ENCODE data around the gene AMZ1.
"Not testable (repeated sequence)": the region's sequence is repeated elsewhere in the genome, so short reads cannot be mapped to it uniquely, and the experiment has no call there.

The AMZ1 gene

DNA sequence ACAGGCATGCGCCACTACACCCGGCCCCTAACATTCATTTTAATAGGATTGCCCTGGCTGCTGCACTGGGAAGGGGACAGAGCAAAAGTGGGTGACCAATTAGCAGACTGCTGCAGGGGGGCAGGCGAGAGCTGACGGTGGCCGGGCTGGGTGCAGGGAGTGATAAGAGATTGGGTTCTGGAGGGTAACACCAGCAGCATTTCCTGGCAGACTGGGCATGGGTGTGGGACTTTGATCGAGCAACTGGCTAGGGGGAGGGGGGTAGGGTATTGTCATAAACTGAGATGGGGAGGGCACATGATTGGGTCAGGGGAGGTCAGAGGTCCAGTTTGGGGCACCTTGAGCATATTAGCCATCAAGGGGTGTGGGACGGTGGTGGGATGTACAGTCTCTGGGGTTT is 20.2 kb upstream of the AMZ1 start:
- DNase-seq (ENCODE audit: low read depth) = no peak

DNA sequence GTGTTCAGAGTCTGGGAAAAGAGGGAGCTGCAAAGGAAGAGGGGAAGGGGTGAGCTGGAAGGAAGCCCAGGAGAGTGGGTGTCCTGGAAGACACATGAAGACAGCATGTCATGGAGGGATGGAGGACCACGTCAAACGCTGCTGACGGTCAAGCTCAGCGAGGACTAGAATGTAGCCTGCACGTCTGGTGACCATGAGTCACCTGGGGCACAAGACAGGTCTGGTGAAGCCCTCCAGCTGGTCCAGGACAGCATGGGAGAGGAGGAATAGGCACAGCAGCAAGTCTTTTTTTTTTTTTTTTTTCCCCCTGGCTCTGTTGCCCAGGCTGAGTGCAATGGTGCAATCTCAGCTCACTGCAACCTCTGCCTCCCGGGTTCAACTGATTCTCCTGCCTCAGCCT is 19.6 kb upstream of the AMZ1 start:
- DNase-seq (ENCODE audit: low read depth) = no peak

DNA sequence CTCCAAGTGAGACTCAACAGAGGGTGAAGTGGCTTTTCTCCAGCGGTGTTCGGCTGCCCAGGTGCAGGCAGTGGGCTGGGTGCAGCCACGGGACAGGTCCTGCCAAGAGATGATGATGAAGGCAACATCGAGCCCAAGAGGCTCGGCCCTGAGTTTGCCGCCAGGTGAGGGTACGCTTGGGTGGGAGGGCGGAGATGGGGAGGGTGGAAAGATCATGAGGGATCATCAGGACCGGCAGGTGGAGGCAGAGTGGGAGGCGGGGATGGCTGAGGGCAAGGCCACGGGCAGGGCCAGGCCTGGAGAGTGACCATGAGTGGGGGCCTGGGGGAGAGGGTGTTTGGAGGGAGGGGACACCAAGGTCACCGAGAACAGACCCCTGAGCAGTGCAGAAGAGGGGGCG is 17.8 kb upstream of the AMZ1 start:
- DNase-seq (ENCODE audit: low read depth) = no peak

DNA sequence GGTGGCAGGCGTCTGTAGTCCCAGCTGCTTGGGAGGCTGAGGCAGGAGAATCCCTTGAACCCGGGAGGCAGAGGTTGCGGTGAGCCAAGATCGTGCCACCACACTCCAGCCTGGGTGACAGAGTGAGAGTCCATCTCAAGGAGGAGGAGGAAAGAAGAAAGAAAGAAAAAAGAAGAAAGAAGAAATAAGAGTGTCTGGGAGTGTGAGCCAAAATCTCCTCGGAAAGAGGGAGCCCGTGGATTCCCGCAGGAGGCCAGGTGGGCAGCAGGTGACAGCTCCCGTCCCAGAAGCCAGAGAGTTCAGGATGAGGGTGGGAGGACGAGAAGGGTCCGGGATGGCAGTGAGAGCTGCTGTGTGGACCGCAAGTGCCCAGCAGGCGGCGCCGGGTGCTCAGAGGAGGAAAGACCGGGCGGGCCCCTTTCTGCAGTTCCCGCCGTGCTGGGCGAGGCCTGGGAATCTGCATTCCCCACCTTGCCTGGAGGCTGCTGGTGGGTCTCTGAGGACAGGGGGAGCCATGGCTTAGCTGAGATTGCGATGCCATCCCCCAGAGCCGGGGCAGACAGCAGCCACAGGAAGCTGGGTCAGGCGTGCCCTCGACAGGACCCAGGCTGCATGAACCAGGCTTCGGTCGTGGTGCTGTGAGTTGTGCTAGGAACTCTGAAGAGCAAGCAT is 17.1 kb upstream of the AMZ1 start:
- DNase-seq (ENCODE audit: low read depth) = peak; percentile 63

- DNase-seq (ENCODE audit: low read depth) = not testable (repeated sequence)
Observed at GRCh38 chr7:2673214-2673613, 14.8 kb upstream of the AMZ1 start.

DNA sequence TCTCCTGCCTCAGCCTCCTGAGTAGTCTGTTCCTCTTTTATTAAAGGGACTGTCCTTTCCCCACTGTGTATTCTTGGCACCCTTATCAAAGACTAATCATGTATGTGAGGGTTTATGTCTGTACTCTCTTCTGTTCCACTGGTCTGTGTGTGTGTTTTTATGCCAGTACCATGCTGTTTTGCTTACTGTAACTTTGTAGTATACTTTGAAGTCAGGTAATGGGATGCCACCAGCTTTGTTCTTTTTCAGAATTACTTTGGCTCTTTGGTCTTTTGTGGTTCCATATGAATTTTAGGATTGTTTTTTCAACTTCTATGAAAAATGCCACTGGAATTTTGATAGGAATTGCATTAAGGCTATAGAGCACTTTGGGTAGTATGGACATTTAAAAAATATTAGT is 14.1 kb upstream of the AMZ1 start:
- no peak for DNase-seq (ENCODE audit: low read depth)

- DNase-seq (ENCODE audit: low read depth) = no peak
Observed at GRCh38 chr7:2675256-2675764, 12.7 kb upstream of the AMZ1 start.

GRCh38 chr7:2676576-2676975 is 11.4 kb upstream of the AMZ1 start:
- not testable (repeated sequence) for DNase-seq (ENCODE audit: low read depth)

GRCh38 chr7:2678454-2678853 is 9.5 kb upstream of the AMZ1 start:
- DNase-seq (ENCODE audit: low read depth) = not testable (repeated sequence)

- DNase-seq (ENCODE audit: low read depth) = not testable (repeated sequence)
Observed at GRCh38 chr7:2679135-2680127, 8.6 kb upstream of the AMZ1 start.

DNA sequence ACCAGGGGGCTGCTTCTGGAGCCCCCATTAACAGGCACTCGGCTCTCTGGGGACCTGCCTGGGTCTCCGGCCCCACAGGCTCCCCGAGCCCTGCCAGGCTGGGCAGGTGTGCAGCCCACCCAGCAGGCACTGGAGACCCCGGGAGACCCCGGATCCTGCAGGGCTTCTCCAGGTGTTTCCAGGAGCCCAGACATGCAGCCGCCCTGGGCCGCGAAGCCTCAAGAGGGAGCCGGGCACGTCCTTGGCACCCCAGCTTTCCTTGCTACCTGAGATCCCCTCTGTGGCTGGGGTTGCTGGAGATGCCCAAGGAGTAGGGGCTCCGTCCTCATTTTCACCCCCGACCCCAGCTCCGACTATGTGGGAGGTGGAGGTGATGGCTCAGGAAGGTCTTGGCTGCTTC is 7.7 kb upstream of the AMZ1 start:
- no peak for DNase-seq (ENCODE audit: low read depth)

DNA sequence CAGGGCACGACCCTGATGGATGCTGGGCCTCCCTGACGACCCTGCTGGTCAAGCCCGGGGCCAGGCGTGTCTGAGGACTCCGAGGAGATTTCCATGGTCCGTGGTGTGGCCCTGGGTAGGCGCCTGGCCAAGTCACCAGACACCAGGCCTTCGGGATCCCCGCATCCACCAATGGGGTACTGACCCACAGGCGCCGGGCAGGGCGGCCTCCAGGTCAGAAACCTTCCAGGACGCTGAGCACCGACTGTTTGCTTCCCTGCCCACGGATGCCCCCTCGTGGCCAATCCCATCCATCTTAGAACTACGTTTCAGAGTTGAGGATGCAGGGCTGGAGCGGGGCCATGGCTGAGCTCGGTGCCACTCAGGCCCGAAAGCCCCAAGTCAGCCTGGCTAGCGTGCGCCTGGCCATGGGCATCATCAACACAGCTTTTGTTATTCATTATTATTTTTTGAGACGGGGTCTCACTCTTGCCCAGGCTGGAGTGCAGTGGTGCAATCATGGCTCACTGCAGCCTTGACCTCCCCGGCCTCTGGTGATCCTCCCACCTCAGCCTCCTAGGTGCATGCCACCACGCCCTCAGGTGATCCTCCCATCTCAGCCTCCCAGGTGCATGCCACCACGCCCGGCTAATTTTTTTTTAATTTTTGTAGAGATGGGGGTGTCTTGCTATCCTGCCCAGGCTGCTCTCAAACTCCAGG is 7.1 kb upstream of the AMZ1 start:
- peak; percentile 47 for DNase-seq (ENCODE audit: low read depth)

GRCh38 chr7:2681929-2682799 is 5.8 kb upstream of the AMZ1 start:
- no peak for DNase-seq (ENCODE audit: low read depth)

DNA sequence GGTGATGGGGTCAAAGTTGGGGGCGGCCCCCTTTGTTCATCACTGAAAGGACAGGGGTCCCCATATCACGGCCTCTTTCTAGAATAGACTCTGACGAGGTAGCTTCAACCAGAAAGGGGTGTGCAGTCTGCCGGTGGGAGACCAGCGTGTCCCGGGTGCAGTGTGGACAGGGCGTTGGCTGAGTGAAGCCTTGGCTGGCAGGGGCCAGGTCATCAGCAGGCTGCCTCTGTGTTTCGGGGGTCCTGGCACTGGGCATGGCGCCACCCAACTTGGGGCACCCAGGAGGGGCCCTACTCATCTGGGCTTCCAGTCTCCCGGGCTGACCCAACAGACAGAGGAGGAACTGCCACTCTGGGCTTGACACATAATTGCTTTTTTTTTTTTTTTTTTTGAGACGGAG is 3.5 kb upstream of the AMZ1 start:
- DNase-seq (ENCODE audit: low read depth) = no peak

DNA sequence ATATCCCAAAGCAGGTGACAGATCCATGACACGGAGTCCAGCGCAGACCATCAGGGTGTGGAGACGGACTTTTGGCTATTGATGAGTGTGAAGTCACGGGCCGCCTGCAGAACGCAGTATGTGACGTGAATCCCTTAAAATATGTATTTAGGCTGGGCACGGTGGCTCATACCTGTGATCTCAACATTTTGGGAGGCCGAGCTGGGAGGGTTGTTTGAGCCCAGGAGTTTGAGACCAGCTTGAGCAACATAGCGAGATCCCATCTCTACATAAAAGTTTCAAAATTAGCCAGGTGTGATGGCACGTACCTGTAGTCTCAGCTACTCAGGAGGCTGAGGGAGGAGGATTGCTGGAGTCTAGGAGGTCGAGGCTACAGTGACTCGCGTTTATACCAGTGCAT is 1.9 kb upstream of the AMZ1 start:
- no peak for DNase-seq (ENCODE audit: low read depth)

DNA sequence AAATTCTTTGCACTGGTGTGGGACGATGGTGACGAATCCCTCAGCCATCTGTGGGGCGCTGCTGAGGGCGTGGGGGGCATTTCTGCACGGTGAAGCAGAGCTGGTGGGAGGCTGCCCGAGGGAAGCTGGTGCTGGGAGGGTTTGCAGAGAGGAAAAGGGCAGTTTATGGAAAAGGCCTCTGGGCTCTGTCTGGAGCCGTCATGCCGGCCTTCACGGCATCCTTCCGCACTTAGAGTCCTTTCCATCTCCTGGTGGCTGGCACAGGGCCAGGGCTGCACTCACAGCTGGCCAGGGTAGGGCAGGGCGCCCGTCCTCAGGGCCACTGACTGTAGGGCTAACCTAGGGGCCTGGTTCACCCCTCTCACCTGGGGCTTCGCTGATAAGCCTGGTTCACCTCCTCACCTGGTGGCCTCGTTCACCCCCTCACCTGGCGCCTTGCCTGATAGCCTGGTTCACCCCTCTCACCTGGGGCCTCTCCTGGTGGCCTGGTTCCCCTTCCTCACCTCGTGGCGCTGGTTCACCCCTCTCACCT is 598 bp upstream of the AMZ1 start:
- DNase-seq (ENCODE audit: low read depth) = no peak

DNA sequence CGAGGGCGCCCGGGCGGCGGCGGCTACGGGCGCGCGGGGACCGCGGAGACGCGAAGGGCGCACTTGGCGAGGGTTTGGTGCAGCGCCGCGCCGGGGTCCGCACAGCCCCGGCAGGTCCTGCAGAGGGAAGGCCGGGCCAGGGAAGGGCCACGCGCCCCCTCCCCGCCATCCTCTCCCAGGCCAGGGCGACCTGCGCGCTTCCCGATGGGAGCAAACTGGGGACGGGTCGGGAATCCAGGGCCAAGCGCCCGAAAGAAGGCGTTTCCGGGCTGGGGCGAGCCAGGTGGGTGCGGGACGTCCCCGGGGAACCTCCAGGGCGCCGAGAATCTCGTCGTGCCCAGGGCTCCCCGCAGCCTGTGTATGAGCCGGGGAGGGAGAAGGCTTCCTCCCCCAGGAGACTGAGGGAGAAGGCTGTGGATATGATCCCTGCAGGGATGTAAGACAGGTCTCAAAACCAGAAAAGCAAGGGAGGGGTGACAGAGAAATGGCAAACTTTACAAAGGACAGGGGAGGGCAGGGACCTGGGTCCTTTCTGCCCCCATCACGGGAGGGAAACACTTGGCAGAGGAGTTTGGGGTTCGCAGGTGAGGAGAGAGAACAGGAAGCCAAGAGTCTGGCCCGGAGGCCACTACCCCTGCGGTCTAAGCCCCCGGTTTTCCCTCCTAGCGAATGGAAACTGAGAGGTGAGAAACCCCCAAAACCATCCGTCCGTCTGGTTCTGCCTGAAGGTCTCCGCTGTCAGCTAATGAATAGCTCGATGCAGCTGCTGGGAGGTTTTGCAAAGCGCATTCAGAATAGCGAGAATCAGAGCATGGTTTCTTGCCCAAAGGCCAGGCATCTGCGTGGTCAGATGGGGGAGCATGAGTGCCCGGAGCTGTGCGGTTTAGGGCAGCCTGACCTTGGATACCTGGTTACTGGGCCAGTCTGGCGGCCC is 674 bp downstream of the AMZ1 start:
- no peak for DNase-seq (ENCODE audit: low read depth)

DNA sequence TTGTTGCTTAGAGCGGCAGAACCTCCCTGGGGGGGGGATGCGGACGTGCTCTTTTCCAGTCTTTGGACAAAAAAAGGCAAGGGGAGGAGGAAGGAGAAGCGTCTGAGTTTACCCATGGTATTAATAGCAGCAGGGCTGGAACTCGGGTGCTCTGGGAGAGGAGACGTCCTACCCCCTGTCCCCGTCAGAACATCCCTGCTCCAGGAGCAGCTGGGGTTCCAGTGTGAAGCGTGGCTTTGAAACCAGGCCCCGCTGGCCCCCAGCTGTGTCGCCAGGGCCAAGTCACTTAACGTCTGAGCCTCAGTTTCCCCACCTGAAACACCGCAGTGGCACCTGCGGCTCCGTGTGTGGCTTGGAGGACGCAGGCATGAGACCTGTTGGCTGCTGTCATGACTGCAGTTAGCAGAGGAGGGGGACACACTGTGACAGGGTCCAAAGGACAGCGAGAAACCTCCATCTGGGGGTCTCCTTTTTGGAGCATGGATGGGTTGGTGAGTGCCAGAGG is 1.4 kb downstream of the AMZ1 start:
- DNase-seq (ENCODE audit: low read depth) = no peak

DNA sequence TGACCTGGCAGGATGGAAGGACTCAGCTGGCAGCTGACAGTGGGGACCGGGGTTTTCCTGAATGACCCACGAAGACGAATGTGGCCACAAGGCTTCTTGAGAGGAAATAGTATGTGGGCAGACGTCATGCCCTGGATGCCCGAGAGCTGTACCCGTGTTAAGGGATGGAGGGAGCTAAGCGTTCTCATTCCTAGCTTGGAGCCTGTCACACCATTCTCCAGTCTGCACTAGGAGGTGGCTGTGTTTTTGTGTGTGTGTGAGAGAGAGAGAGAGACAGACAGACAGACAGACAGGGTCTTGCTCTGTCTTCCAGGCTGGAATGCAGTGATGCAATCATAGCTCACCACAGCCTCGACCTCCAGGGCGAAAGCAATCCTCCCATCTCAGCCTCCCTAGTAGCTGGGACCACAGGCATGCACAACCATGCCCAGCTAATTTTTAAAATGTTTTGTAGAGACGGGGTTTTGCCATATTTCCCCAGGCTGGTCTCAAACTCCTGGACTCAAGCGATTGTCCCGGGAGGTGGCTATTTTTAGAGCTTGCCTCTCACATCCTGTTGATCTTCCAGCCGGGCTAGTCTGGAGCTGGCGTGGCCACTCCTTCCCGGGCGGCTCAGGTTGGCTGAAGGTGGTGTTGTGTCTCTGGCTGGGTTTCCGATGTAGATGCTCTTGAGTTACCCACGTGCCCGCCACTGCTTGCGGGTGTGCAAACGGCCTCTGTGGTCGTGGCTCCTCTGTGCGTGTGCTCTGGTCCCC is 2.1 kb downstream of the AMZ1 start:
- DNase-seq (ENCODE audit: low read depth) = no peak

Measured in activated T-cell treated with anti-CD3 and anti-CD28 coated beads for 1 hour (primary cell).